Measurements from ENCODE around the gene AMFR. TPM values are rescaled to one million over a fixed set of nuclear protein-coding genes. Genes with fewer than 3 reads are reported as not detected.

Gene AMFR
- total RNA-seq, 1 donor from 2014 or later, result 266 TPM

Other genes with a start within 250 kb of the AMFR start
- 48.0 TPM for gene GNAO1, start 234.1 kb downstream of the AMFR start, total RNA-seq
- gene NUDT21, start 25.8 kb upstream of the AMFR start, total RNA-seq, result 287 TPM
- gene OGFOD1, start 26.0 kb upstream of the AMFR start, total RNA-seq, result 42.9 TPM
- gene BBS2, start 94.5 kb upstream of the AMFR start, total RNA-seq, result 124 TPM
- gene MT4, start 139.5 kb upstream of the AMFR start, total RNA-seq, result not detected
- 8.6 TPM for gene MT3, start 164.0 kb upstream of the AMFR start, total RNA-seq
- gene MT2A, start 183.0 kb upstream of the AMFR start, total RNA-seq, result 2.3 TPM
- gene MT1E, start 200.2 kb upstream of the AMFR start, total RNA-seq, result 12.8 TPM
- gene MT1M, start 207.1 kb upstream of the AMFR start, total RNA-seq, result 1.4 TPM
- gene MT1A, start 213.1 kb upstream of the AMFR start, total RNA-seq, result not detected
- gene MT1B, start 226.3 kb upstream of the AMFR start, total RNA-seq, result not detected
- gene MT1F, start 232.4 kb upstream of the AMFR start, total RNA-seq, result 2.5 TPM
- not detected for gene MT1G, start 242.5 kb upstream of the AMFR start, total RNA-seq
- gene MT1H, start 244.3 kb upstream of the AMFR start, total RNA-seq, result not detected

All from occipital lobe (tissue), 1 donor.